ENCODE results near the gene TMEM63A. TPM values are rescaled to one million over a fixed set of nuclear protein-coding genes. Genes with fewer than 3 reads are reported as not detected.
"Not testable (repeated sequence)": the region's sequence is repeated elsewhere in the genome, so short reads cannot be mapped to it uniquely, and the experiment has no call there.

Gene TMEM63A
- total RNA-seq, 4 donors from 2014 or later, result 27.6 to 93.3 (median 41.5) TPM

DNA sequence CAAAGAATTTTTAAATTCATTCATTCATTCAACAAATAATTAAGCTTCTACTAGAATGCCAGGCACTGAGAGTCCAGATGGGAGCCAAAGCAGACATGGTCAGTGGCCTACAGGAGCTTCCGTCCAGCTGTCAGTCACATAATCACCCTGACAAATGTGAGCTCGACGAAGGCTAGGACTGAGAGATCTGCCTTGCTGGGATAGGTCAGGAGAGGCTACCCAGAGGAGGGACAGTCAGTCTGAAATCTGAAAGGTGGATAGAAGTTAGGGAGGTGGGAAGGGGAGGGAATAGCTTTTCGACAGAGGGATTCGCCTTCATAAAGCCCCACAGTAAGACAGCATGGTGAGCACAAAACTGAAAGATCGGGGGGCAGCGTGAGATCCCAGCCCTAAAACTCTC is 64.0 kb downstream of the TMEM63A start:
- no peak for ATAC-seq (ENCODE audit: low FRiP score)
- TF ChIP-seq, protein P1, sequence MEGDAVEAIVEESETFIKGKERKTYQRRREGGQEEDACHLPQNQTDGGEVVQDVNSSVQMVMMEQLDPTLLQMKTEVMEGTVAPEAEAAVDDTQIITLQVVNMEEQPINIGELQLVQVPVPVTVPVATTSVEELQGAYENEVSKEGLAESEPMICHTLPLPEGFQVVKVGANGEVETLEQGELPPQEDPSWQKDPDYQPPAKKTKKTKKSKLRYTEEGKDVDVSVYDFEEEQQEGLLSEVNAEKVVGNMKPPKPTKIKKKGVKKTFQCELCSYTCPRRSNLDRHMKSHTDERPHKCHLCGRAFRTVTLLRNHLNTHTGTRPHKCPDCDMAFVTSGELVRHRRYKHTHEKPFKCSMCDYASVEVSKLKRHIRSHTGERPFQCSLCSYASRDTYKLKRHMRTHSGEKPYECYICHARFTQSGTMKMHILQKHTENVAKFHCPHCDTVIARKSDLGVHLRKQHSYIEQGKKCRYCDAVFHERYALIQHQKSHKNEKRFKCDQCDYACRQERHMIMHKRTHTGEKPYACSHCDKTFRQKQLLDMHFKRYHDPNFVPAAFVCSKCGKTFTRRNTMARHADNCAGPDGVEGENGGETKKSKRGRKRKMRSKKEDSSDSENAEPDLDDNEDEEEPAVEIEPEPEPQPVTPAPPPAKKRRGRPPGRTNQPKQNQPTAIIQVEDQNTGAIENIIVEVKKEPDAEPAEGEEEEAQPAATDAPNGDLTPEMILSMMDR (IDR thresholded peaks at IDR 0.05), result no peak
- no peak for DNase-seq (ENCODE audit: low spot score)

DNA sequence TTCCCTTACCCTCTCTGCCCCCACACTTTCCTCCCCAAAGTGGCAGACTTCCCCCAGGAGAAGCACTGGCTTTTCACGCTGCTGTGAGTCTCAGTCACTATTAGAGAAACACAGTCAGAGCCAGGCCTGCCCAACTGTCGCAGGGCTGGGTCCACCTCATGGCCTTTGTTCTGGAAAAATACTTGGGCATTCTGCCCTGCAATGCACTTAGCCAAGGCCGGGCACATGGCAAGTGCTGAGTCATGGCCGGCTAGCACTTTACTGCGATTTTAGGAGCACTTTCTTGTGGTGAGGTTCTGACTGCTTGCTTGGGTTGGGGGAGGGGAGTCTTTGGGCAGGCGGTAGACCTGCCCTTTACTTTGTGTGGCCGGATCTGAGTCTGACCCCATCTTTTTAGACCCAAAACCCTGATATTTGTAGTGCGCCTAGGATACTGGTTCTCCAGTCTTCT is 64.5 kb downstream of the TMEM63A start:
- ATAC-seq (ENCODE audit: low FRiP score) (peak; percentile 76), DNase-seq (ENCODE audit: low spot score) (peak; percentile 52)

DNA sequence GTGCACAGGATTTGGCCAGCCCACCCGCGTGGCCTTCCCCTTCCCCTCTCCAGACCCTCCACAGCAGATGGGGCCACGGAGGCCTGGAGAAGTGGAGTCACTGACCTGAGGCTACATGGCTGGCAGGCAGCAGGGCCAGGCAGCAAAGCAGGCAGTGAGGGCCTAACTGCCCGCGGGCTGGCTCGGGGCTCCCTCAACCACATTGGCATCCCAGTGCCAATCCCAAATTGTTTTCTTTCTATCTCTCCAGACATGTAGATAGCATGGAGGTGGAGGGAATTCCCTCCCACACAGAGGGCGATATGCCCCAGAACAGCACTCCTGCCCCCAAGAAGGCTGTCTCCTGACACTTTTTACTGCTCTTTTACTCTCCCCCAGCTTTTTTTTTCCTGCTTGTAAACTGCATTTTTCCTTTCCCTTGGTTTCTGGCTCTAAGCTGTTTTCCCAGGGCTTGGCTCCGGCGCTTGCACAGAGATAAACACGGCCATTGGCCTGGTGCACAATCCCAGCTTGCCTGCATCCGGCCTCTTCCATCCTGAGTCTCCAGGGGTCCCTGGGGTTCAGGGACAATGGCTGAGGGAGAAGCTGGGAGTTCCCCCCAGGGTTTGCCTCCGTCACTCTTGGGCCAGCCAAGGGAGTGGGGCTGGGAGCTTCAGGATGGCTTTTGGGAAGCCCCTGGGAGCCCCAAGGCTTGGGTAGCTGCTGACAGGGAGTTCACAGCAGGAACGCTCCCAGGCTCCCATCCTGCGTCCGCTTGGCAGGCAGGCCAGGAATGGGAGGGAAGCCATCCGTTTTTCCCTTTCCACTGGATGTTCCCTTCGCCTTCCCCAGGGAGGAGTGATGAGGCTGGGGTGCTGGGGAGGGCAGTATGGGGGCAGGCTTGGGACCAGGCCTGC is 65.3 kb downstream of the TMEM63A start:
- ATAC-seq (ENCODE audit: low FRiP score) (peak; percentile 32), DNase-seq (ENCODE audit: low spot score) (no peak)
- TF ChIP-seq, protein P1 (IDR thresholded peaks at IDR 0.05), result no peak

More for the DNA sequence above, 64.5 kb downstream of the TMEM63A start:
- TF ChIP-seq, protein P1 (IDR thresholded peaks at IDR 0.05), result no peak

DNA sequence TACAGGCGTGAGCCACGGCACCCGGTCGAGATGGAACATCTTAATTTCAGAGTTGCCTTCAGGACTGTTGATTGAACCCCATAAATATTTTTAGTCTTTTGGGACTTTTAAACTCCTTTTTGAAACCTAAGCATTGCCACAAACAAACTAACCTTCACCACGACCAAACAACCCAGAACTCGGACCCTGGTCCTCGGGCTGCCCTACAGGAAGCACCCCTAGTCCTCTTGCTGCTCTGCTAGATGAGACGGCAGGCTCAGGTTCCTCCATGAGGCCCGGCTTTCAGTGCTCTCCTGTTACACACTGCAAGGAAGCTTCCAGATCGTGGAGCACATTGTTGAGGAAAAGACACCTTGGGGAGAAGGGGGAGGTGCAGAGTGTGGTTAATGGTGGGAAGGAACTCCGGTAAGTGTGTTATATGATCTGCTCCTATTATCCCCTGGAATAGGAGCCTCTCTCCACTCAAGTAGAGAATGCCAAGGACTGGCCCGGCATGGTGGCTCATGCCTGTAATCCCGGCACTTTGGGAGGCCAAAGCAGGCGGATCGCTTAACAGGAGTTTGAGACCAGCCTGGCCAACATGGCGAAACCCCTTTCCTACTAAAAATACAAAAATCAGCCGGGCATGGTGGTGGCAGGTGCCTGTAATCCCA is 66.5 kb downstream of the TMEM63A start:
- ATAC-seq (ENCODE audit: low FRiP score), result no peak
- DNase-seq (ENCODE audit: low spot score), result no peak
- TF ChIP-seq, protein P1 (IDR thresholded peaks at IDR 0.05), result no peak

DNA sequence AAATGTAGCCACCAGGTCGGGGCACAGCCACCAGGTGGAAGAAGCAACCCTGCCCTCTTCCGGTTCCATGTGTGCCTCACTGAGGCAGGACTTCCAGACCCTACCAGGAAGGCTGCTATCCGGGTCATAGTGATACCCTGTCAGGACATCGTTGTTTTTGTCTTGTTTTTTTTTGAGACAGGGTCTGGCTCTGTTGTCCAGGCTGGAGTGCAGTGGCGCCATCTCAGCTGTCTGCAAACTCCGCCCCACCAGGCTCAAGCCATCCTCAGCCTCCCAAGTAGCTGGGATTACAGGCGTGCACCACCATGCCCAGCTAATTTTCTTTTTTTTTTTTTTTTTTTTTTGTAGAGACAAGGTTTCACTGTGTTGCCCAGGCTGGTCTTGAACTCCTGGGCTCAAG is 67.1 kb downstream of the TMEM63A start:
- ATAC-seq (ENCODE audit: low FRiP score); DNase-seq (ENCODE audit: low spot score): not testable (repeated sequence)

DNA sequence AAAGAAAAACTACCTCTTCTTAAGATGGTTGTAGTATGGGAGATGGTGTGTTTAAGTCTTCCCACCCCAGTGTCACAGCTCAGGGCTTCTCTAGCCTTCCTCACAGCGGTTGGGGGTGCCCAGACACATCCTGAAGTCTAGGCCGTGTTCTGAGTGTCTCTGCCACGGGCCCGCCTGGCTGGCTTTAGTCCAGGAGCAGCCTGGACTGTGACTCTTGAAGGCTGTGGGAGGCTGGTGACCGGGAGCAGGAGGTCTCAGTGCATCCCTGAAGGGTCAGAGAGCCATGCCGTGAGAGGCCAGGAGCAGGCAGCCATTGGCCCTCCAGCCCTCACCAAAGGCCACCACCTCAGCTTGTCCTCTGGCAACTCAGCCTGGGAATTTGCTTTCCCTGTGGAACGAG is 67.8 kb downstream of the TMEM63A start:
- DNase-seq (ENCODE audit: low spot score), result no peak
- TF ChIP-seq, protein P1 (IDR thresholded peaks at IDR 0.05), result no peak

DNA sequence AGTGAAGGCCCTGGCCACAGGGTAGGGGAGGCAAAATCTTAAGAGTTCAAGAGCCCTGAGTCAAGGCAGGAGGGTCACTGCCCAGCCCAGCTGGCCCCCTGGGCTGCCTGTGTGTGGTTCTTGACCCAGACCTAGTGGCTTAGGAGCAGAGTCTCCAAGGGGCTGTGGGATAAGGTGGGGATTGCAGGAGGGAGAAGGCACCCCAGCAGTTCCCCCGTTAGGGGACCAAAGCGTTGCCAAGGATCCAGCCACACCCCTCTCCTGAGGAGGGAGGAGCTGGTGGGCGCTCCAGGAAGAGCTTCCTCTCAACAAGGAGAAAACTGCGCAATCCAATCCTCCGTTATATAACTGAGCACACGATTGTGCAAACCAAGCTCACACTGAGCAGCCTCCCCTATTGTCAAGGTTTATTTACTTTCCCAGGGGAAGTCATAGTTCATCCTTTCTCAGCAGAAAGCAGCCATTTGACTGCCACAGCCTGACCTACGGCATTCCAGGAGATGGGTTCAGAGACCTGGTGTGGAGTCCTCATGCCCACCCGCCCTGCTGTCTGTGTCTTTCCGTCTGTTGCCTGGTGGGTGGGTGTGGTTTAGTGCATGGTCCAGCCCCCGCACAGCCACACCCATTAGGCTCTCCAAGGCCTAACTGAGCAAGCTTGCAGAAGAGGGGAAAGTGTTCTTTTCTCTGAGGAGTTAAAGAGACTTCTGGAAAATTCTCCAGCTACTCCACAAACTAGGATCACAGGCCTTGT is 68.8 kb downstream of the TMEM63A start:
- DNase-seq (ENCODE audit: low spot score), result peak; percentile 38
- TF ChIP-seq, protein P1 (IDR thresholded peaks at IDR 0.05), result no peak
- peak; percentile 60 for ATAC-seq (ENCODE audit: low FRiP score)

More for the DNA sequence above, 67.8 kb downstream of the TMEM63A start:
- no peak for ATAC-seq (ENCODE audit: low FRiP score)
